ENCODE results near the gene BRD3OS.

DNA sequence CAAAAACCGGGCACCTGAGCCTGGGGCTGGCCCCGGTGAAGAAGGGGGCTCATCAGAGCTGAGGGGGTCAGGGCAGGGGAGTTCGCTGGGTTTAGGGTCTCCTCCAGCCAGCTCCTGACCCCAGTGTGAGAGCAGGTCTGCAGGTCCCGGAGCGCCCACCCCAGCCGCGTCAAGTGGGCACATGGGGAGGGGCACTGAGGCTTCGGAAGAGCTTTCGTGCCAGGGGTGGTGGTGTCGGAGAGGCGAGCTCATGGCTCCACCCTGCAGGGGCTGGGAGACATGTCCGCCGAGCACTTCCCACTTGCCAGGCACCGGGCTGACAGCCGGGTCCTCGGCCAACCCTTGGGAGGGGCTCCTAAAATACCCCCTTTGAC lies 46.4 kb upstream of the BRD3OS start:
- TF ChIP-seq DPF2 (CRISPR knock-in tag; IDR thresholded peaks at IDR 0.05; ENCODE audit: borderline replicate concordance, low read depth) (no peak), ZNF839 (CRISPR knock-in tag; IDR thresholded peaks at IDR 0.05; ENCODE audit: borderline replicate concordance) (no peak), ZNF556 (CRISPR knock-in tag; IDR thresholded peaks at IDR 0.05; ENCODE audit: borderline replicate concordance) (no peak), FOSL1 (CRISPR knock-in tag; IDR thresholded peaks at IDR 0.05; ENCODE audit: borderline replicate concordance) (no peak)
- TF ChIP-seq, protein P1, sequence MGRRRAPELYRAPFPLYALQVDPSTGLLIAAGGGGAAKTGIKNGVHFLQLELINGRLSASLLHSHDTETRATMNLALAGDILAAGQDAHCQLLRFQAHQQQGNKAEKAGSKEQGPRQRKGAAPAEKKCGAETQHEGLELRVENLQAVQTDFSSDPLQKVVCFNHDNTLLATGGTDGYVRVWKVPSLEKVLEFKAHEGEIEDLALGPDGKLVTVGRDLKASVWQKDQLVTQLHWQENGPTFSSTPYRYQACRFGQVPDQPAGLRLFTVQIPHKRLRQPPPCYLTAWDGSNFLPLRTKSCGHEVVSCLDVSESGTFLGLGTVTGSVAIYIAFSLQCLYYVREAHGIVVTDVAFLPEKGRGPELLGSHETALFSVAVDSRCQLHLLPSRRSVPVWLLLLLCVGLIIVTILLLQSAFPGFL (CRISPR knock-in tag; IDR thresholded peaks at IDR 0.05), result no peak
- TF ChIP-seq, protein P2, sequence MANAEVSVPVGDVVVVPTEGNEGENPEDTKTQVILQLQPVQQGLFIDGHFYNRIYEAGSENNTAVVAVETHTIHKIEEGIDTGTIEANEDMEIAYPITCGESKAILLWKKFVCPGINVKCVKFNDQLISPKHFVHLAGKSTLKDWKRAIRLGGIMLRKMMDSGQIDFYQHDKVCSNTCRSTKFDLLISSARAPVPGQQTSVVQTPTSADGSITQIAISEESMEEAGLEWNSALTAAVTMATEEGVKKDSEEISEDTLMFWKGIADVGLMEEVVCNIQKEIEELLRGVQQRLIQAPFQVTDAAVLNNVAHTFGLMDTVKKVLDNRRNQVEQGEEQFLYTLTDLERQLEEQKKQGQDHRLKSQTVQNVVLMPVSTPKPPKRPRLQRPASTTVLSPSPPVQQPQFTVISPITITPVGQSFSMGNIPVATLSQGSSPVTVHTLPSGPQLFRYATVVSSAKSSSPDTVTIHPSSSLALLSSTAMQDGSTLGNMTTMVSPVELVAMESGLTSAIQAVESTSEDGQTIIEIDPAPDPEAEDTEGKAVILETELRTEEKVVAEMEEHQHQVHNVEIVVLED (CRISPR knock-in tag; IDR thresholded peaks at IDR 0.05; ENCODE audit: borderline replicate concordance), result no peak
